Osteoblast (primary cell): ENCODE measurements around the gene KRT36. TPM values are rescaled to one million over a fixed set of nuclear protein-coding genes. Genes with fewer than 3 reads are reported as not detected.

Source experiments
- DNase-seq: peaks from one replicate; pipeline ENCODE4 v3.0.0; 2011; ENCODE audit warnings: low spot score, mixed read lengths; ENCODE audit not compliant: insufficient read length; ENCODE audit errors: missing footprints
- H2AFZ ChIP-seq: 2 replicates; pipeline ENCODE4 v1.6.0; 2011; ENCODE audit warnings: mild to moderate bottlenecking, low read length
- H3K27ac ChIP-seq: 2 replicates; pipeline ENCODE4 v1.5.1; 2011; ENCODE audit warnings: mild to moderate bottlenecking, low read depth, low read length, moderate library complexity
- H3K27me3 ChIP-seq: 2 replicates; pipeline ENCODE4 v1.6.0; 2012; ENCODE audit warnings: mild to moderate bottlenecking, control low read depth, inconsistent platforms, low read length, moderate library complexity; ENCODE audit not compliant: insufficient read depth
- H3K36me3 ChIP-seq: 2 replicates; pipeline ENCODE4 v1.5.1; 2011; ENCODE audit warnings: mild to moderate bottlenecking, low read length, control low read depth, moderate library complexity; ENCODE audit not compliant: insufficient read depth
- H3K4me1 ChIP-seq: 2 replicates; pipeline ENCODE4 v1.5.1; 2011; ENCODE audit warnings: mild to moderate bottlenecking, low read length, control low read depth, moderate library complexity; ENCODE audit not compliant: insufficient read depth
- H3K4me2 ChIP-seq: 2 replicates; pipeline ENCODE4 v1.6.0; 2011; ENCODE audit warnings: mild to moderate bottlenecking, low read length; ENCODE audit not compliant: insufficient read depth
- H3K4me3 ChIP-seq: fragments of 200-600 bp; sonication (generic); 3 replicates; pipeline ENCODE4 v1.5.1; 2012; ENCODE audit warnings: mild to moderate bottlenecking, low read length, inconsistent platforms; ENCODE audit not compliant: insufficient read depth
- H3K79me2 ChIP-seq: 2 replicates; pipeline ENCODE4 v1.6.0; 2012; ENCODE audit warnings: mild to moderate bottlenecking, low read length, control low read depth, inconsistent platforms; ENCODE audit not compliant: insufficient read depth
- H3K9me3 ChIP-seq: 2 replicates; pipeline ENCODE4 v1.5.1; 2011; ENCODE audit warnings: low read depth, low read length, control low read depth
- H4K20me1 ChIP-seq: 2 replicates; pipeline ENCODE4 v1.6.0; 2012; ENCODE audit warnings: mild to moderate bottlenecking, low read length, control low read depth; ENCODE audit not compliant: insufficient read depth
- total RNA-seq: library from RNA; depleted of rRNA; stranded (reverse); fragments of >200 nt; gene quantifications from 2 replicates; pipeline ENCODE4 v1.2.3, GENCODE V29; 2012
- TF ChIP-seq, protein P1 (sequence below): IDR thresholded peaks from 2 replicates; pipeline ENCODE4 v1.5.1; 2011; ENCODE audit warnings: mild to moderate bottlenecking, low read depth, low read length, moderate library complexity; ENCODE audit errors: extremely low read depth

Gene KRT36
- total RNA-seq: 0.36 TPM in 1 of 2 replicates, not detected in the other

DNA sequence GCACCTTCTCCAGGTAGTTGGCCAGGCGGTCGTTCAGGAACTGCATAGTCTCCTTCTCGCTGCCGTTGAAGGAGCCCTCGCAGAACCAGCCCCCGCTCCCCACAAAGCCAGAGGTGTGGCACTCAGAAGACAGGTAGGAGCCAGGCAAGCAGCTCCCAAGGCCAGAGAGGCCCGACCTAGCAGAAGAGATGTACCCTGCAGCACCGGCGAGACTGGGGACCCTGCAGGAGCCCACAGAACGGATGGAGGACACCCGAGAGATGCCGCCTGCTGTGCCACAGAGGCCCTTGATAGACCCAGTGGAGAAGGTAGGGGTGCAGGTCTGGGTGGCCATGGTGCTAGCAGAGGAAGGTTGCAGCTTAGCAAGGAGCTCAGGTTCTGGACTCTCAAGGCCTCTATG is at the start of gene KRT36:
Gene KRT36 (minus strand): TSS at position 380 of the 400 bp plus-strand sequence. CDS start 46 bp downstream, at position 334.
- Histone ChIP-seq H3K36me3 (no peaks in the 10 kb centered on the region), H3K27ac (no peak within 1 kb of the TSS), H2AFZ (no peak within 1 kb of the TSS), H3K4me1 (peaks cover 4% of the 10 kb centered on the region), H3K27me3 (no peaks in the 10 kb centered on the region), H3K4me3 (no peak within 1 kb of the TSS), H3K79me2 (no peaks in the 10 kb centered on the region), H4K20me1 (no peaks in the 10 kb centered on the region), H3K4me2 (no peak within 1 kb of the TSS), H3K9me3 (no peaks in the 10 kb centered on the region)
- DNase-seq: no peak
- TF ChIP-seq, protein P1, sequence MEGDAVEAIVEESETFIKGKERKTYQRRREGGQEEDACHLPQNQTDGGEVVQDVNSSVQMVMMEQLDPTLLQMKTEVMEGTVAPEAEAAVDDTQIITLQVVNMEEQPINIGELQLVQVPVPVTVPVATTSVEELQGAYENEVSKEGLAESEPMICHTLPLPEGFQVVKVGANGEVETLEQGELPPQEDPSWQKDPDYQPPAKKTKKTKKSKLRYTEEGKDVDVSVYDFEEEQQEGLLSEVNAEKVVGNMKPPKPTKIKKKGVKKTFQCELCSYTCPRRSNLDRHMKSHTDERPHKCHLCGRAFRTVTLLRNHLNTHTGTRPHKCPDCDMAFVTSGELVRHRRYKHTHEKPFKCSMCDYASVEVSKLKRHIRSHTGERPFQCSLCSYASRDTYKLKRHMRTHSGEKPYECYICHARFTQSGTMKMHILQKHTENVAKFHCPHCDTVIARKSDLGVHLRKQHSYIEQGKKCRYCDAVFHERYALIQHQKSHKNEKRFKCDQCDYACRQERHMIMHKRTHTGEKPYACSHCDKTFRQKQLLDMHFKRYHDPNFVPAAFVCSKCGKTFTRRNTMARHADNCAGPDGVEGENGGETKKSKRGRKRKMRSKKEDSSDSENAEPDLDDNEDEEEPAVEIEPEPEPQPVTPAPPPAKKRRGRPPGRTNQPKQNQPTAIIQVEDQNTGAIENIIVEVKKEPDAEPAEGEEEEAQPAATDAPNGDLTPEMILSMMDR: no peak

DNA sequence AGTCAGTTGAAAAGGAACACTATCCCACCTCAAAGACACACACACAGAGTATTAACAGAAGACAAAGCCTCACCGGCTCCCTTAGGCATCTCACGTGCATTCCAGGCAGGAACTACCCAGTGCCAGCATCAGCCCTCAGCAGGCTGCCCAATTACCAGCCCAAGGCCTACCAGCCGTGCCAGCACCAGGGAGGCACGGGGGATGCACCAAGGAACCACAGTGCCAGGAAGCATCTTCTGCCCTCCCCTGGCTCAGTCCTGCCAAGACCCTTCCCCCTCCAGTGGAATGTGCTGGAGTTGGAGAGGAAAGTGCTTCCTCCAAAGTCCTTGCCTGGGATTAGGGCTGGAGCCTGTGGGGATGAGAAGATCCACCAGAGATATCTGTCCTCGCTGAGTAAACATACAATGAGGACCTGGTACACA is 49.4 kb upstream of the KRT36 start:
- Histone ChIP-seq H3K27me3 (no peaks in the 10 kb centered on the region), H3K4me1 (peaks cover 19% of the 10 kb centered on the region), H3K36me3 (no peaks in the 10 kb centered on the region), H3K4me2 (peak overlapping the region; percentile 33), H3K9me3 (no peaks in the 10 kb centered on the region), H4K20me1 (no peaks in the 10 kb centered on the region), H2AFZ (peak overlapping the region; percentile 75), H3K4me3 (no peak overlapping the region), H3K27ac (peak overlapping the region; percentile 40), H3K79me2 (no peaks in the 10 kb centered on the region)
- TF ChIP-seq, protein P1: no peak
- DNase-seq: peak; percentile 49

DNA sequence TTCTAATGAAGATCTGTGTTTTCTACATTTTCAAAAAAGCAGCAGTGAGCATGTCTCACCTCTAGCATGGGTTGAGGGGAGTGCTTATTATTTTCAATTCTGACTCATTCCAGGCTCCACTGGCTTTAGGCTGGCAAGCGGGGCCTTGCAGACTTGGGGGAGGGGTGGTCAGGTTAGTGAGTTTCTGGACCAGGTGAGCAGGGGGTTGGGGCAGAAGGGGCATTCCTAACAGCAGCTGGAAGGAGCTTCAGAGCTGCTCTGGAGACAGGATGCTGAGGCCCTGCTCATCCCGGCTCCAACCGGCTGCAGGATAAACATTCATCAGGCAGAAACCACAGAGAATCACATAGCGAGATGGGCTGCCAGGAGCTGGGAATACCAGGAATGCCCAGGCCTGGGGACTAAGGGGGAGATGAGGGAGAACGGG is 48.9 kb upstream of the KRT36 start:
- peak overlapping the region; percentile 75 for H2AFZ ChIP-seq
- no peaks in the 10 kb centered on the region for H3K79me2 ChIP-seq
- TF ChIP-seq, protein P1: no peak
- H3K27ac ChIP-seq: peak overlapping the region; percentile 40
- H3K9me3 ChIP-seq: no peaks in the 10 kb centered on the region
- no peaks in the 10 kb centered on the region for H3K36me3 ChIP-seq
- DNase-seq: peak; percentile 74
- no peaks in the 10 kb centered on the region for H4K20me1 ChIP-seq
- peaks cover 19% of the 10 kb centered on the region for H3K4me1 ChIP-seq
- H3K27me3 ChIP-seq: no peaks in the 10 kb centered on the region
- H3K4me3 ChIP-seq: no peak overlapping the region
- H3K4me2 ChIP-seq: peak overlapping the region; percentile 33

DNA sequence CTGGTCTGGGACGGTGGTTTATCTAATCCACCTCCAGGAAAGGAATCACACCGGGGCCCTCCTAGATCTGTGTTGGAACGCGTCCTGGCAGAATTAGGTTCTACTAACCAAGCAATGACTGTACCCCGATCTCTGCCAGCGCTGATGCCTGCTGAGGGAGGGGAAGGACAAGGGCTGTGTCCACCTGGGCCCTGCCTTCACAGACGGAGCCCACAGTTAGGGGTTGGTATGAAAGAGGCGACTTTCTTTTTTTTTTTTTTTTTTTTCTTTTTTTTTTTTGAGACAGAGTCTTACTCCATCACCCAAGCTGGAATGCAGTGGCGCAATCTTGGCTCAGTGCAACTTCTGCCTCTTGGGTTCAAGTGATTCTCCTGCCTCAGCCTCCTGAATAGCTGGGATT is 48.3 kb upstream of the KRT36 start:
- no peak overlapping the region for H3K4me3 ChIP-seq
- no peaks in the 10 kb centered on the region for H3K79me2 ChIP-seq
- H3K36me3 ChIP-seq: no peaks in the 10 kb centered on the region
- H3K27me3 ChIP-seq: no peaks in the 10 kb centered on the region
- no peak overlapping the region for H2AFZ ChIP-seq
- H3K9me3 ChIP-seq: no peaks in the 10 kb centered on the region
- TF ChIP-seq, protein P1: no peak
- H3K4me2 ChIP-seq: no peak overlapping the region
- no peak overlapping the region for H3K27ac ChIP-seq
- no peaks in the 10 kb centered on the region for H4K20me1 ChIP-seq
- peaks cover 19% of the 10 kb centered on the region for H3K4me1 ChIP-seq
- DNase-seq: no peak
